GM12801 (cell line): Measurements from ENCODE around the gene DNAJC11.

ENCODE experiments used
- TF ChIP-seq, protein P1 (sequence below): IDR thresholded peaks from one replicate; pipeline ENCODE4 v1.5.1; 2011; ENCODE audit warnings: control low read depth; ENCODE audit not compliant: insufficient read length; ENCODE audit errors: extremely low read depth

Gene DNAJC11

GRCh38 chr1:6590046-6590445, 111.6 kb downstream of the DNAJC11 start:
- TF ChIP-seq, protein P1, sequence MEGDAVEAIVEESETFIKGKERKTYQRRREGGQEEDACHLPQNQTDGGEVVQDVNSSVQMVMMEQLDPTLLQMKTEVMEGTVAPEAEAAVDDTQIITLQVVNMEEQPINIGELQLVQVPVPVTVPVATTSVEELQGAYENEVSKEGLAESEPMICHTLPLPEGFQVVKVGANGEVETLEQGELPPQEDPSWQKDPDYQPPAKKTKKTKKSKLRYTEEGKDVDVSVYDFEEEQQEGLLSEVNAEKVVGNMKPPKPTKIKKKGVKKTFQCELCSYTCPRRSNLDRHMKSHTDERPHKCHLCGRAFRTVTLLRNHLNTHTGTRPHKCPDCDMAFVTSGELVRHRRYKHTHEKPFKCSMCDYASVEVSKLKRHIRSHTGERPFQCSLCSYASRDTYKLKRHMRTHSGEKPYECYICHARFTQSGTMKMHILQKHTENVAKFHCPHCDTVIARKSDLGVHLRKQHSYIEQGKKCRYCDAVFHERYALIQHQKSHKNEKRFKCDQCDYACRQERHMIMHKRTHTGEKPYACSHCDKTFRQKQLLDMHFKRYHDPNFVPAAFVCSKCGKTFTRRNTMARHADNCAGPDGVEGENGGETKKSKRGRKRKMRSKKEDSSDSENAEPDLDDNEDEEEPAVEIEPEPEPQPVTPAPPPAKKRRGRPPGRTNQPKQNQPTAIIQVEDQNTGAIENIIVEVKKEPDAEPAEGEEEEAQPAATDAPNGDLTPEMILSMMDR: no peak

- TF ChIP-seq, protein P1: no peak
Measured at GRCh38 chr1:6588893-6589520, 112.6 kb downstream of the DNAJC11 start.

DNA sequence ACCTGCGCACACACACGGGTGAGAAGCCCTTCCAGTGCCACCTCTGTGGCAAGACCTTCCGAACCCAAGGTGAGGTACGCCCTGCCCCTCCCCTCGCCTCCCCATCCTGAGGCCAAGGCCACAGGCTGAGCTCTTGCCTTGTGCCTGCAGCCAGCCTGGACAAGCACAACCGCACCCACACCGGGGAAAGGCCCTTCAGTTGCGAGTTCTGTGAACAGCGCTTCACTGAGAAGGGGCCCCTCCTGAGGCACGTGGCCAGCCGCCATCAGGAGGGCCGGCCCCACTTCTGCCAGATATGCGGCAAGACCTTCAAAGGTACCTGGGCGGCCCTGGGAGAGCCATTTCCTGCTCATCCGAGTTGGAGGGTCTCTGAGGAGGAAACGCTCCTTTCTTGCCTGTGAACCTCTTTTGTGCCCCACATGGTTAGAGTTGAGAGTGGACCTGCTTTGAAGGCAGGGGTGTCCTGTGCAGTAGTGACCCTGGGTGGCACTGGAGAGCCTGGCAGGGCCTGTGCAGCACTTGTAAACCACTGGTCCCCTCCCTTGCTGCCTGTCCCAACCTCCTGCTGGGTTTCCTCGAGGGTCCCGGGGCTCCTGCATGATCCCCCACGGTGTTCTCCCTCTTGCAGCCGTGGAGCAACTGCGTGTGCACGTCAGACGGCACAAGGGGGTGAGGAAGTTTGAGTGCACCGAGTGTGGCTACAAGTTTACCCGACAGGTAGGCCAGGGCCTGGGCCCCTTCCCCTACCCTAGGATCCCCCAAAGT, 113.3 kb downstream of the DNAJC11 start:
- TF ChIP-seq, protein P1: no peak

DNA sequence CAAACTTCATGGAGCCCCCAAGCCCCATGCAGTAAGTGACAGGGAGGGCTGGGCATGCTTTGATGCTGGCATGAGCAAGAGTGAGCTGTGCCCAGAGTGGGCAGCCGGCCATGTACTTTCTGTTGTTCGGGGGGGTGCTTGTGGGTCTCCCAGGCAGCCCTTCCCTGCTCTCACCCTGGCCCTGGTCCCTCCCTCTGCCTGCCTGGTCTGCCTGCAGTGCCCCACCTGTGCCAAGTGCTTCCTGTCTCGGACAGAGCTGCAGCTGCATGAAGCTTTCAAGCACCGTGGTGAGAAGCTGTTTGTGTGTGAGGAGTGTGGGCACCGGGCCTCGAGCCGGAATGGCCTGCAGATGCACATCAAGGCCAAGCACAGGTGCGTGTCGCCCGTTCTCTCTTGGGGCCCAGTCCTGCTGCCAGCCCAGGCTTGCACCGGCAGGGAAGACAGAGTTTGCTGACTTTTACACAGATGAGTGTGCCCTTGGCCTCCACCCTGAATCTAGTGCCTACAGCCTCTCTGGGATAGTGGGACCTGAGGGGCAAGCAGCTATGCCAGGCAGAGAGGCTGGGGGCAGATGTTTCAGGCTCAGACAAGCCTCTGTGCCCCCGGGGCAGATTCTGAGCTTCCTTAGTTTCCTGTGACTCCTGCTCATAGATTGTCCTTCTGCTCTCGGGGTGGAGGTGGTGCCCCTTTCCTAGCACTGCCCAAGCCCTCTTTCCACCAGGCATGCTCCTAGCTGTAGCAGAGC, 114.2 kb downstream of the DNAJC11 start:
- TF ChIP-seq, protein P1: no peak

DNA sequence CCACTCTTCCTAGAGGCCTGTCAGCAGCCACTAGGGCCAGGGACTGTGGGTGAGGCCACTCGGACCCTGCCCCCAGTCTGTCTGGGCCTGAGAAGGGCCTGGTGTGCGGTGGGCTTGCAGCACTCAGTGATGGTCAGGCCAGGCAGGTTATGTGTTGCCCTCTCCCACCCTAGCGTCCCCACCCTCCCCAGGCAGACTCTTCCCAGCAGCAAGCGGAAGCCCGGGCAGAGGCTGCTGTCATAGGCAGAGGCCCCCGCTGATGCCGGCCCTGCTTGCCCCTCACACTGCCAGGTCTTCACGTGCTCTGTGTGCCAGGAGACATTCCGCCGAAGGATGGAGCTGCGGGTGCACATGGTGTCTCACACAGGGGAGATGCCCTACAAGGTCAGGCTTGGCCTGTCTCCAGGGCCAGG, 115.2 kb downstream of the DNAJC11 start:
- TF ChIP-seq, protein P1: no peak

DNA sequence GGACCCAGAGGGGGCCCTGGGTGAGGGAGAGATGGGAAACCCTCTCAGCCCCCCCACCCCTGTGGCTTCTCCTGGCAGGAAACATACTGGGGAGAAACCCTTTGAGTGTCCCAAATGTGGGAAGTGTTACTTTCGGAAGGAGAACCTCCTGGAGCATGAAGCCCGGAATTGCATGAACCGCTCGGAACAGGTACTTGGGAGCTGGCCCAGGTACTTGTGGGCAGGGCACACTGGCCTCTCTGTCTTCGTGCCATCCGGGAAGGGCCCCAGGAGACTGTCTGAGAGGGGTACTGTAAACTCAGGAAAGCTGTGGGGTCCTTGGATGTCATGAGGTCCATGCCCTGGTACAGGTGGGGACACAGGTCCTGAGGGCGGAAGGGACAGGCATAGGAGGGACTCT, 115.8 kb downstream of the DNAJC11 start:
- TF ChIP-seq, protein P1: no peak

GRCh38 chr1:6585081-6585722, 116.4 kb downstream of the DNAJC11 start:
- TF ChIP-seq, protein P1: no peak
